B cell (primary cell): ENCODE data around the gene CD55.

Experiments
- EZH2 ChIP-seq: IDR thresholded peaks from 2 replicates; pipeline ENCODE4 v1.6.1; 2012; ENCODE audit warnings: borderline replicate concordance, low read depth, mild to moderate bottlenecking, moderate library complexity, low read length; ENCODE audit not compliant: insufficient read depth, poor library complexity, severe bottlenecking
- TF ChIP-seq, protein P1 (sequence below): fragments of 200-600 bp; IDR thresholded peaks from one replicate; pipeline ENCODE4 v1.8.0; 2022; ENCODE audit warnings: antibody characterized with exemption, mild to moderate bottlenecking

DNA sequence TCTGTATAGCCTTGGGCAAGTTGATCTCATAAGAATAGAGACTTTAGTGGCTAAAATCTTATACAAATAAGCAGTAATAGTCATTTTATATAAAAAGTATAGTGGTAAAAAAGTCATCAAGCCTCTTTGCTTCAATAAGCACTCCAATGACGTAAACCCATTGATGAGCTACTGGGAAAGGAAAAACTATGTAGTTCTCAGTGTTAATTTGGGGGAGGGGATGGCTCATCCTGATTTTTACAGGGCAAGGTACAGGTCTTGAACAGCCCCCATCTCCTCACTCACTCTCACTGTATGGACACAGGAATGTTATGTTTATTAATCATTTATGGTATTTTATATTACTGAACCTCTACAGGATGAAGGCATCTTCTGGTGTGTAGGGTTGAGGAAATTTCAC, 38.1 kb upstream of the CD55 start:
- TF ChIP-seq, protein P1, sequence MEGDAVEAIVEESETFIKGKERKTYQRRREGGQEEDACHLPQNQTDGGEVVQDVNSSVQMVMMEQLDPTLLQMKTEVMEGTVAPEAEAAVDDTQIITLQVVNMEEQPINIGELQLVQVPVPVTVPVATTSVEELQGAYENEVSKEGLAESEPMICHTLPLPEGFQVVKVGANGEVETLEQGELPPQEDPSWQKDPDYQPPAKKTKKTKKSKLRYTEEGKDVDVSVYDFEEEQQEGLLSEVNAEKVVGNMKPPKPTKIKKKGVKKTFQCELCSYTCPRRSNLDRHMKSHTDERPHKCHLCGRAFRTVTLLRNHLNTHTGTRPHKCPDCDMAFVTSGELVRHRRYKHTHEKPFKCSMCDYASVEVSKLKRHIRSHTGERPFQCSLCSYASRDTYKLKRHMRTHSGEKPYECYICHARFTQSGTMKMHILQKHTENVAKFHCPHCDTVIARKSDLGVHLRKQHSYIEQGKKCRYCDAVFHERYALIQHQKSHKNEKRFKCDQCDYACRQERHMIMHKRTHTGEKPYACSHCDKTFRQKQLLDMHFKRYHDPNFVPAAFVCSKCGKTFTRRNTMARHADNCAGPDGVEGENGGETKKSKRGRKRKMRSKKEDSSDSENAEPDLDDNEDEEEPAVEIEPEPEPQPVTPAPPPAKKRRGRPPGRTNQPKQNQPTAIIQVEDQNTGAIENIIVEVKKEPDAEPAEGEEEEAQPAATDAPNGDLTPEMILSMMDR = no peak
- no peak for TF ChIP-seq EZH2
